Activated CD8-positive, alpha-beta T cell treated with anti-CD3 and anti-CD28 coated beads for 36 hours (primary cell): ENCODE results near the gene PTCD1. TPM values are rescaled to one million over a fixed set of nuclear protein-coding genes. Genes with fewer than 3 reads are reported as not detected.
A peak's percentile ranks its signal among the peaks of the same experiment; 100 is the strongest.

Source experiments
- ATAC-seq: fragments of 200-7000 bp; cut with Tn5 transposase; one replicate; pipeline ENCODE4 v1.10.0; 2021; ENCODE audit warnings: mild to moderate bottlenecking, moderate library complexity
- CTCF ChIA-PET: fragments of 350-600 bp; sonication (Branson Sonifier 250); formaldehyde crosslinking; loops from one replicate; lab custom pipeline; 2021; ENCODE audit warnings: antibody characterized with exemption; lab: Charles Lee
- POLR2A ChIA-PET: fragments of 350-600 bp; sonication (Branson Sonifier 250); formaldehyde crosslinking; loops from one replicate; lab custom pipeline; 2021; ENCODE audit warnings: antibody characterized with exemption; lab: Charles Lee
- DNase-seq: peaks from one replicate; pipeline ENCODE4 v3.0.0-alpha.2; 2020
- H3K27ac Mint-ChIP-seq: one replicate; pipeline ENCODE4 v1.8.0; 2021; ENCODE audit warnings: mild to moderate bottlenecking, mixed read lengths
- H3K27me3 Mint-ChIP-seq: one replicate; pipeline ENCODE4 v1.8.0; 2021; ENCODE audit warnings: mixed read lengths
- H3K36me3 Mint-ChIP-seq: one replicate; pipeline ENCODE4 v1.8.0; 2021; ENCODE audit warnings: low read depth, mixed read lengths
- H3K4me1 Mint-ChIP-seq: one replicate; pipeline ENCODE4 v1.8.0; 2021; ENCODE audit warnings: low read depth, mixed read lengths
- H3K4me3 Mint-ChIP-seq: one replicate; pipeline ENCODE4 v1.8.0; 2021; ENCODE audit warnings: mild to moderate bottlenecking, moderate library complexity, mixed read lengths
- H3K9me3 Mint-ChIP-seq: one replicate; pipeline ENCODE4 v1.8.0; 2021; ENCODE audit warnings: mixed read lengths
- intact Hi-C: fragments of 100-400 bp; cut with micrococcal nuclease; formaldehyde crosslinking; loops from one replicate; pipeline ENCODE4 v1.10.0; 2022
- total RNA-seq, 2 experiments: library from RNA; stranded (reverse); gene quantifications; one replicate each; pipeline ENCODE4 v1.2.3, GENCODE V29; 2021
- TF ChIP-seq, protein P1 (sequence below): fragments of 200-600 bp; IDR thresholded peaks from one replicate; pipeline ENCODE4 v1.8.0; 2022; ENCODE audit warnings: antibody characterized with exemption, mild to moderate bottlenecking

Gene PTCD1
- total RNA-seq, 2 experiments from 2014 or later = 7.2 to 8.2 TPM

- Mint-ChIP-seq H3K27ac (peak overlapping the region; percentile 92), H3K4me3 (peak overlapping the region; percentile 97), H3K27me3 (no peaks in the 10 kb centered on the region), H3K4me1 (peaks cover 31% of the 10 kb centered on the region), H3K36me3 (peaks cover 28% of the 10 kb centered on the region), H3K9me3 (no peaks in the 10 kb centered on the region)
- TF ChIP-seq, protein P1, sequence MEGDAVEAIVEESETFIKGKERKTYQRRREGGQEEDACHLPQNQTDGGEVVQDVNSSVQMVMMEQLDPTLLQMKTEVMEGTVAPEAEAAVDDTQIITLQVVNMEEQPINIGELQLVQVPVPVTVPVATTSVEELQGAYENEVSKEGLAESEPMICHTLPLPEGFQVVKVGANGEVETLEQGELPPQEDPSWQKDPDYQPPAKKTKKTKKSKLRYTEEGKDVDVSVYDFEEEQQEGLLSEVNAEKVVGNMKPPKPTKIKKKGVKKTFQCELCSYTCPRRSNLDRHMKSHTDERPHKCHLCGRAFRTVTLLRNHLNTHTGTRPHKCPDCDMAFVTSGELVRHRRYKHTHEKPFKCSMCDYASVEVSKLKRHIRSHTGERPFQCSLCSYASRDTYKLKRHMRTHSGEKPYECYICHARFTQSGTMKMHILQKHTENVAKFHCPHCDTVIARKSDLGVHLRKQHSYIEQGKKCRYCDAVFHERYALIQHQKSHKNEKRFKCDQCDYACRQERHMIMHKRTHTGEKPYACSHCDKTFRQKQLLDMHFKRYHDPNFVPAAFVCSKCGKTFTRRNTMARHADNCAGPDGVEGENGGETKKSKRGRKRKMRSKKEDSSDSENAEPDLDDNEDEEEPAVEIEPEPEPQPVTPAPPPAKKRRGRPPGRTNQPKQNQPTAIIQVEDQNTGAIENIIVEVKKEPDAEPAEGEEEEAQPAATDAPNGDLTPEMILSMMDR = no peak
- DNase-seq (no peak), ATAC-seq (peak; percentile 2)
- ChIA-PET CTCF (interaction anchor here (1.2 kb wide), 1 partner anchor 34 kb away, joined by 4 read pairs; the partner anchor contains the start of gene ZNF394), POLR2A (interaction anchor here (0.7 to 1.8 kb wide), 15 partner anchors 10 to 646 kb away, joined by 3 to 6 read pairs (median 4); partner anchors contain the start of genes PDAP1, ZKSCAN5 and ZNF394)
- intact Hi-C loops = no loop called here
Measured at GRCh38 chr7:99465421-99465768, 26.8 kb upstream of the PTCD1 start.

- H3K4me3 Mint-ChIP-seq = no peak overlapping the region
- H3K9me3 Mint-ChIP-seq = no peaks in the 10 kb centered on the region
- CTCF ChIA-PET = interaction anchor here (1.5 kb wide), 1 partner anchor 41 kb away, joined by 4 read pairs; no protein-coding TSS in a partner anchor
- ATAC-seq = no peak
- H3K27ac Mint-ChIP-seq = no peak overlapping the region
- H3K36me3 Mint-ChIP-seq = peaks cover 46% of the 10 kb centered on the region
- intact Hi-C loops = no loop called here
- TF ChIP-seq, protein P1 = peak; percentile 28
- no peak for DNase-seq
- peaks cover 32% of the 10 kb centered on the region for H3K4me1 Mint-ChIP-seq
- H3K27me3 Mint-ChIP-seq = no peaks in the 10 kb centered on the region
- POLR2A ChIA-PET = no interaction called here
Measured at GRCh38 chr7:99461221-99461620, 22.6 kb upstream of the PTCD1 start.

- CTCF ChIA-PET = interaction anchor here (1.5 to 2.3 kb wide), 2 partner anchors 17 to 40 kb away, joined by 4 to 7 read pairs; no protein-coding TSS in a partner anchor
- no peaks in the 10 kb centered on the region for H3K27me3 Mint-ChIP-seq
- ATAC-seq = no peak
- no peak overlapping the region for H3K4me3 Mint-ChIP-seq
- peak overlapping the region; percentile 5 for H3K27ac Mint-ChIP-seq
- intact Hi-C loops = no loop called here
- POLR2A ChIA-PET = interaction anchor here (1.3 kb wide), 1 partner anchor 43 kb away, joined by 3 read pairs; the partner anchor contains the start of gene ZKSCAN5
- H3K4me1 Mint-ChIP-seq = peaks cover 29% of the 10 kb centered on the region
- TF ChIP-seq, protein P1 = no peak
- H3K36me3 Mint-ChIP-seq = peaks cover 43% of the 10 kb centered on the region
- no peak for DNase-seq
- no peaks in the 10 kb centered on the region for H3K9me3 Mint-ChIP-seq
Measured at GRCh38 chr7:99460651-99461050, 22.1 kb upstream of the PTCD1 start.

DNA sequence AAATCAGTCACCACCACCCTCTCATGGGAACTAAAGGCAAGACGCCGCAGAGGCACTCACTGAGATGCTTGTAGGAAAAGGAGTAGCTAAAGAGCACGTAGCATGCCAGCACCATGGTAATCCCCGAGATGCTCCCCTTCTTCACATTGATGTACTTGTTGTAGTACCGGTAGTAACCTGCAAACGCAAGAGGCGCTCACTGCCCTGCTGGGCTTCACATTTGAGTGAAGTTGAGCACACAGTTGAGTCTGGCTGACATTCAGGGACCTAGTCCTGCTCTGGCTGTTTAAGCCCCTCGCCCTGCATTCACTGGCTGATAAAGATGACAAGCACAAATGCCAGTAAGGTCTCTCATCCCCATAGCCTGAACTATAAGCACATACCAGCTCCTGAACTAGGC, 20.5 kb upstream of the PTCD1 start:
- H3K27ac Mint-ChIP-seq = peak overlapping the region; percentile 12
- ATAC-seq = peak; percentile 81
- ChIA-PET CTCF (interaction anchor here (1.0 to 2.3 kb wide), 2 partner anchors 16 to 45 kb away, joined by 3 to 7 read pairs; partner anchors contain the start of gene ZKSCAN5), POLR2A (interaction anchor here (0.8 kb wide), 1 partner anchor 9 kb away, joined by 3 read pairs; no protein-coding TSS in a partner anchor)
- H3K36me3 Mint-ChIP-seq = peaks cover 42% of the 10 kb centered on the region
- H3K4me3 Mint-ChIP-seq = no peak overlapping the region
- DNase-seq = peak; percentile 62
- intact Hi-C loops = no loop called here
- no peaks in the 10 kb centered on the region for H3K27me3 Mint-ChIP-seq
- peaks cover 23% of the 10 kb centered on the region for H3K4me1 Mint-ChIP-seq
- TF ChIP-seq, protein P1 = peak; percentile 48
- H3K9me3 Mint-ChIP-seq = no peaks in the 10 kb centered on the region
